HG02870 (cell line): ENCODE results near the gene FMN2.

Source experiments
- ATAC-seq: cut with Tn5 transposase; IDR thresholded peaks from one replicate; pipeline ENCODE4 v1.9.1; 2021; ENCODE audit warnings: mild to moderate bottlenecking, moderate library complexity; ENCODE audit not compliant: unreplicated experiment

The FMN2 gene

DNA sequence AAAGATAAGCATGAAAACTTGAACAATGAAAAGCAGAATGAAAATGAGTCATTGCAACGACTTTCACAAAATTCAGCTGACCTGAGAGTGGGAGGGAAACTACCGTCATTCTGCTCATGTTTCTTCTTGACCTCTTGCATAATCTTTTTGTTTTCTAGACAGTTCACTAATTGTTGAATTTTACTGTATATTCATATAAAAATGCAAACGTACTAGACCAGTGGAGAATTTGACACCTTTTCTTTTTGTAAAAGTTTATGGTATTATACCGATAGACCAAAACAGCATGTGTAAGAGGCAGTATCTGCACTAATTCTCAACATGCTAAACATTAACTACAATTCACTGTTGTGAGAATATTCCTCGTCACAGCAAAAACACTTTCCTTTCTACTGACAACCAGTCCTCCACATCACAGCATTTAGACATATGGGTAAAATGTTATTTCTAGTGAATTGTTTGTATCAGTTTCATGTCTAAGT is 382.5 kb downstream of the FMN2 start:
- no peak for ATAC-seq

DNA sequence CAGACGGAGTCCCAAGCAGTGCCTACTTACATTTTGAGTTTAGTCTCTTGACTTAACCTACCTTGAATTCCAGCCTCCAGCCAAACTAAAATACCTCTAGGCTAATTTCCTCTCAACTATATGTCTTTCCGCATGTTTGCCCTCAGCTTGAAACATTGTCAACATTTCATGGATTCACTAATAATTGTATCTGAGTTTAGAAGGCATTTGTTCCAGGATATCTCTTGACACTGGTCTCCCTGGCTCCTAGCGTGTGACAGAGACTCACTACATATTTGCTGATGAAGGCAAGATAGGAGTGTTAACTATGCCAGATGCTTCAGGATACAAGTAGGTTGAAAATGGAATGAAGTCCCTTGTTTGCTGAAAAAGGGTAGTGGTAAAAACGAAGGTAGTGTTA is 384.1 kb downstream of the FMN2 start:
- no peak for ATAC-seq

DNA sequence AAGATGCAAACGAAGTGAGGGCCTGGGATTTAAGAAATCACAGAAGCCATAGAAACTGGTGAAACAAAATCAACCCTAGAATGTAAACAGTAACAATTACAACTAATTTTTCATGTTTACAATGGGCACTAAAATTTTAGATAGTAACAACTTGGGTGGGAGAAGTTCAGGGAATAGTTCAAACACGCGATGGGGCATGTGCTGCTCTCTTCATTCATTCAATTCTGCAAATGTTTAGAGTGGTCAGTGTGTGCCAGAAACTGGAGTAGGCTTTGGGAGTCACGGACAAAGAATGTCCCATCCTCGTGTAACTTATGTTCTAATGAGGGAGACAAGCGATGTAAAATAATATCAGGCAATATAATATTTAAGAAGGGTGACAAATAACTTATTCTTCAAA is 386.9 kb downstream of the FMN2 start:
- ATAC-seq: no peak

DNA sequence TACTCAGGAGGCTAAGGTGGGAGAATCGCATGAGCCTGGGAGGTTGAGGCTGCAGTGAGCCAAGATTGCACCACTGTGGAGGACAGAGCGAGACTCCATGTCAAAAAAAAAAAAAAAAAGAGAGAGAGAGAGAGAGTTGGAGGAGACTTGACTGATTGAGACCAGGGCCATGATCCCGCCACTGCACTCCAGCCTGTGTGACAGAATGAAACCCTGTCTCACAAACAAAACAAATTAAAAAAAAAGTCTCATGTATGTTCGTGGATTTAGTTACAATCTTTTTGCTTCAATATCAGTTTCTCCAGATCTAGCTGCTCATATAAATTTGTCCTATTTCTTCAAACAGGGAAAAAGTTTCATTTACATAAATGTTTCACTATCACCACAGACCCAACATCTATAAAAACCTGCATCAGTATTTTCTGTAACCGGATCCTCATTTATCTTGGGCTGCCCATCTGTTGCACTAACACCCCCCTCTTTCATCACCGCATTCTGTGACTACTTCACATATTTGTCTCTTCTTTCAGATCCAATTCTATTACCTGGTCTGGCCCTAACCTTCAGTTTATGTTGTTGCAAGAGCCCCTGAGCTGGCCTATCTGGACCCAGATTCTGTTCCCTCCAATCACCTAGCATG is 393.2 kb downstream of the FMN2 start:
- no peak for ATAC-seq

DNA sequence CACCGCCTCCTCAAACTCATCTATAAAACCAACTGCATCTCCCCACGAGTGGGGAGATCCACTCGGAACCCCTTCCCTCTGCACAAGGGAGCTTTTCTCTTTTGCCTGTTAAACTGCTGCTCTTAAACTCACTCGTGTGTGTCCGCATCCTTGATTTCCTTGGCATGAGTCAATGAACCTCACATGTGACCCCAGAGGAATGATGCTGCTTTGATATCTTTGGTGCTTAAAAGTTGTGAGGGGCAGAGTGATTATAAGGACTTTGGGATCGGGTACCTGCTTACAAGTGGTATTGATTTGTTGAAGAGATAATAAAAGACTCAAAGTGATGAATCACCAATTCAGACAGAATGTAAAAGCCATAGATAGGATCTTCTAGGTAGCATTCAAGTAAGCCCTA is 394.9 kb downstream of the FMN2 start:
- ATAC-seq: no peak

DNA sequence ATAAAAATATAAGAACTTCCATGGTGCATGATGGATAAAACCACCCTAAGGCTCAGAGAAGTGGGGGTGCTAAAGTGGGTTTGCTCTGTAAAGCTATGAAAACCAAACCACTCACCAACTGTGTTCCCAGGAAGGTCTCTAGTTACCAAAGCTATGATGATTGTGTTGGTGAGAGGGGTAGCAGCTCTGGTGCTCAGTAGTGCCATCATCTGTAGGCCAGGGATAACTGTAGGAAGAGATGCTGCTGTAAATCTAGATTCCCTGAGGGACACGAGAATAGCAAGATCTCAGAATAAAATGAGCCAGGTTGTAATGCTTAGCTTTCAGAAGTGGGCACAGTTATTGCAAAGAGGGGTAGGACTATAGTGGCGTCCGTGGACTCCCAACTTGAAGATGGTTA is 395.8 kb downstream of the FMN2 start:
- ATAC-seq: no peak

DNA sequence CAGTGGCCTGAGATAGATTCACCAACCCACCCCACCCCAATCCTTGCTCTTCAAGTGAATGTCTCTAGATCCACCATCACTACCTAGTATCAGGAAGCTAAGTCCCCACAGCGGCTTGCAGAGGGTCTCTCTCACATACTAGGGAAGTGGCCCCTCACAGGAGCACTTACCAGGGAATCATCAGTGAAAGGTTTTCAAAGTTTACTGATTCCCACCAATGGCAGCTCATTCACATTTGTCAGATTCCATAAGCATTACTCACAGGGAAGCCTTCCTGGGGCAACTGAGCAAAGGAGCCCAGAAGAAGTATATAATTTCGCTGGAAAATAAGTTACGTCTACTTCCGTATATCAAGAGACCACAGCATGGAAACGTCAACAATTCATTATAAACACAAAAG is 399.5 kb downstream of the FMN2 start:
- ATAC-seq: no peak

DNA sequence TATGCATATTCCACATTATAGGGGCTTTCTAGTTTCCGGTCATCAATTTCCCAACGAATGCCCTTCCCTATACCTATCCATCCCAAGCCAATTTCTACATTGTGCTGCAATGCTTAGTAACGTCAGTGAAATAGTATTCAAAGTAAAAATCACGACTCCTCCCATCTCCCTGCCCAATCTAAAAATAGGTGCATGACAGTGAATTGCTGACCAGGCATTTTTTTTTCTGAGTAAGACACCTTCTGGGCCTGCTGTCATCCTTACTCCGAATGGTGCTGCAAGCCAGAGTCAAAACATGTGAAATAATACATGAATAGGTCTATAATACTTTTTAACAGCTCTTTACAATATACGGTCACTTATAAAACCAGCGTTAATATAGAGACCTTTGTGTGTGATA is 400.1 kb downstream of the FMN2 start:
- ATAC-seq: no peak

DNA sequence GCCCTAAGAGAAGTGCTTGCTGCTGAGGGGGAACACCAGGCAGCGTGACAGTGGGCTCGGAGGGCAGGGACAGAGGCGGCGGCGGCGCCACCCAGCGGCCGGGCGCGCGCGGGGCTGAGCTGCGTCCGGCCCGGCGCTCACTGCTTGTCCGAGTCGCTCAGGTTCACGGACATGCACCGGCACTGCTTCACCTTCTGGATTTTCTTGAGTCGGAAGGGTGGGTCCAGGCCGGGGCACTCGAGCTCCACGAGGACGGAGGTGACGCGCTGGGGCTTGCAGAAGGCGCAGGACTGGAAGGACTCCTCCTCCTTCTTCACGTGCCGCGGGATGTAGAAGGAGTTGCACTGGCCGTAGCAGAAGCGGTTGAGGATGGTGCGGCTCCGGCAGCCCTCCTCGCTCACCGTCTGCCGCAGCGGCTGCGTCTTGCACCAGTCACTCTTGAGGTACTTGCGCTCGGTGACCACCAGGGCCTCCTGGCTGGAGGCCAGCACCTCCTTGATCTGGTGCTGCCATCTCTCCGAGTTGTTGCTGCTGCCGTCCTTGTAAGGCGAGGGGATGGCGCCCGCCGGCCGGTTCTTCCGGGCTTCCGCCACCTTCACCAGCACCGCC is 401.3 kb downstream of the FMN2 start:
- no peak for ATAC-seq

DNA sequence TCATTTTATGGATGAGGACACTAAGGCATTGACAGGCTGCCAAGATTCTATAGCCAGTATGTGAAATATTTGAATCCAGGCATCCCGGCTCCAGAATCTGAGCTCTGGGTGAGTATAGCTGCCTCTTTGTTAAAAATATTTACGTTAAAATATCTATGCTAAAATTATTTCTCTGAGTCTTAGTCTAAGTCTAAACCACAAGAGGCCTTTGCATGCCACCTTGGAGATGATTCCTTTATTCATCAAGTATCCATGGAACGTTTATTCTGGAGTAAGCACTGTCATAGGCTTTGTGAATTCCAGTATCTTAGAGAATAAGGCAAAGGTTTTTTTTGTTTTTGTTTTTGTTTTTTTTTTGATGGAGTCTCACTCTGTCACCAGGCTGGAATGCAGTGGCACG is 403.9 kb downstream of the FMN2 start:
- no peak for ATAC-seq

DNA sequence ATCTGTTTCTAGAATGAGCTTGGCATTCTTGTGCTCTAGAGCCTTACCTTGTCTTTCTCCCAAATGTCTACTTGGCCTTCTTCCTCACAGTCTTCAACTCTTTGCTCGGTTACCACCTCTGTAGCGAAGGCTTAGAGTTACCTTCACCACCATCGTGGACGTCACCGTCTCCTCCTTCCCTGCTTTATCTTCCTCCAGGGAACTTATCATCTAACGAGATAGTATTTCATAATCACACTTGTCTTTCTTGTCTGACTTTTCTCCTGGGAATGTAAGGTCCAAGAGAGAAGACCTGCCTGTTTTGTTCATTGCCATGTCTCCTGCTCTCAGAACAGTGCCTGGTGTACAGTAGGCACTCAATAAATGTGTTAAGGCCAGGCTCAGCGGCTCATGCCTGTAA is 404.7 kb downstream of the FMN2 start:
- ATAC-seq: no peak

DNA sequence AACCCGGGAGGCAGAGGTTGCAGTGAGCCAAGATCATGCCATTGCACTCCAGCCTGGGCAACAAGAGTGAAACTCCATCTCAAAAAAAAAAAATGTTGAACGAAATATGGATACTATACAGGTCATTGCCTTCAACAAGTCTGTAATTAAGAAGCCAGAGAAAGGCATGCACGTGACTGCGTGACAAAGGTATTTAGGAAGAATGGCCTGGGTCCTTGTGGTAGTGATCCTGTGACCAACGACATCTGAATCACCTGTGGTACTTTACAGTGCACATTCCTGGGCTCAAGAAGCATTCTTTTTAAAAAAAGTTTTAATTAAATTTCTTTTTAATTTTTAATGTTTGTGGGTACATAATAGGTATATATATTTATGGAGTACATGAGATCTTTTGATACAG is 405.3 kb downstream of the FMN2 start:
- no peak for ATAC-seq

DNA sequence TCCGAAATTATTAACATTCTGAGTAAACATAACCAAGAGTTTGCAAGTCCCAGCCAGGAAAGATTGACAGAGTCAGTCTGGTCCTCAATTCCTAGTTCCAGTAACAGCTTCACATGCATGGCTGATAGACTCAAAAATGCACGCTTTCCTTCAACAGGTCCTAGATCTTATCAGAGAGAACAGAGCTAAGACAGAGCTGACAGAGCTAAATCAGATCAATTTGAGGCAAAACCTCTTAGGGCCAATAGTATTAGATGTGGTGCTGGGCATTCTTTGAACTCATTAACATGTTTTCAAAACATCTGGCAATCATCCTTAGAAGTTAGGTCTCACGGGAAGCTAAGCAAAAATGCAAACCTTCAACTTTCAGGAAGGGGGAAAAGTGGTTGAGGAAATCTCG is 406.2 kb downstream of the FMN2 start:
- no peak for ATAC-seq

DNA sequence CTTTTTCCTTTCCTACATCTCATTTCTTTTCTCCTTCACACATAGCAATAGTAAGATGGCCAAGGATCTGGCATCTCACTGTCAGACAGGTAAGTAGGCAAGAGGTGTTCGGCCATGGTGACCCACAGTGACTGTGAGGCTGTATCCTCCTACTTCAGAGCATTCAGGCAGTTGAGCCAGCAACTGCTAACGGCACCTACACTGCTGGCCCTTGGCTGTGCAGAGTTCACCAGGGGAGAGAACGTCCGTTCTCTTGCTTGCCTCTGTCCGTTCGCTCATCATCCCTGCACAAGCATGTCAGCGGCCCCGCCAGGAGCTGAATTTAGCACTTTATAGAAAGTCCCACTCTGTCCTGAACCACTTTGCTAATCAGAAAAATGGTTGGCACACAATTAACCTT is 406.7 kb downstream of the FMN2 start:
- no peak for ATAC-seq

DNA sequence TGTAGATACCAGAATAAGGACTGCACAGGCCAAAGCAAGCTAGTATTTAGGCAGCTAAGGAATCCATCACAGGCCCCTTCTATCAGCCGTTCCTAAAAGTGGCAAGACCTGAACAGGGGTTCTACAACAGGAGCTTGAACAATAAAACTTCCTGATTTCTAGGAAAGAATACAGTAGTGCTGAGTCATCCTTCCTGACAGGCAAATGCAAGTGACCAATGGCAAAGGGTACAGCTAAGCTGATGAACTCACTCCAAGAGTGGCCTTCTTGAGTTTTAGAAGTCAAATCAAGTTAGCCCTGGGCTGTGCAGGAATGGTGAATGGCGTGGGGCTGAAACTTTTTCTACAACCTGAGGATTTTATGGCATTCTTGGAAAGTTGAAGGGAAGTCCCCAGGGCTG is 407.3 kb downstream of the FMN2 start:
- ATAC-seq: no peak

DNA sequence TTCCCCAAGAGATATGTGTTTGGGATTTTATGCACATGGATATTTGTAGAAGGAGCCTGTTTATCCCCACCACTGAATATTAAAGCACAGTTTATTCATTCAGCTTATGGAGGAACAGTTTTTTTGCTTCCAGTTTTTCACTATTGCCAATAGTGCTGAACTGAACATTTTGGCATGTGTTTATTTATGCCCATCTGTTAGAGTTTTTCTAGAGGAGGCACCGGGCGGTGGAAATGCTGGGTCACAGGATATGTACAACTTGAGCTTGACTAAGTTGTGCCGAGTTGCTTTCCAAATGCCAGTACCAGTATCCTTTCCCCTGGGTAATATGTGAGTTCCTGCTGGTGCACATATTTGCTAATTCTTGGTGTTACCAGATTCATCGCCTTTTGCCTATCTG is 409.0 kb downstream of the FMN2 start:
- no peak for ATAC-seq

DNA sequence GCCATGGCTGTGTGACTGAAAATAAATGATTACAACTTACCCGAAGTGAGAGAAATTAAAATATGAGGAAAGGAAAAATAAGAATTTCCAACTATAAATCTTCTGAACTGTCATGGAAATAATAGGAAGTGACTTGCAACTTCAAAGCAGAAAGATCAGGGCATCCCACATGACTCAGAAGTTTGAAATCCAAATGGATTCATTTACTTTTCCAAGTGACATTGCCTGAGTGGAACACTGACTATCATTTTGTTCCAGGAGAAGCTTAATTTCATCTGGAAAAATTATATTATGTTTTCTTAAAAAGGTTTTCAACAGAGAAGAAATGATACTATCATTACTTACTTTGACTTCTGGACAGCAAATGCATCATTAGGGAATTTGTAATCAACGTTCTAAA is 409.4 kb downstream of the FMN2 start:
- no peak for ATAC-seq

DNA sequence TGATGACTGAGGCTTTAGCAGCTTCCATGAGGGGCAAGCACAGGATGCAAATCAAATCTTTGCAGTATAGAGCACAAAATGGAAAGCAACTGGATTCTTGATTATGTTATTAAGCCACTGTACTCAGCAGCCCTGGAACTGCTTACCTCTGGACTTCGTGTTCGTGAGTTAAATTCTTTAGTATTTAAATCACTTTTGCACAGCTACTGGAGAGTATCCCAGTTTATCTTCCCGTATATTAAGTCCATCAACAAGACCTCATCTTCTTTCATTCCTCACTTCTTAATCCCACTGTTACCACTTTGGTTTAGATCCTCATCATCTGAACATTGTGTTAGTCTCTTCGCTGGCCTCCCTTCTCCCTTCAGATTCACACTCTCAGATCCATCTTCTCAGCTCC is 411.4 kb downstream of the FMN2 start:
- ATAC-seq: no peak

DNA sequence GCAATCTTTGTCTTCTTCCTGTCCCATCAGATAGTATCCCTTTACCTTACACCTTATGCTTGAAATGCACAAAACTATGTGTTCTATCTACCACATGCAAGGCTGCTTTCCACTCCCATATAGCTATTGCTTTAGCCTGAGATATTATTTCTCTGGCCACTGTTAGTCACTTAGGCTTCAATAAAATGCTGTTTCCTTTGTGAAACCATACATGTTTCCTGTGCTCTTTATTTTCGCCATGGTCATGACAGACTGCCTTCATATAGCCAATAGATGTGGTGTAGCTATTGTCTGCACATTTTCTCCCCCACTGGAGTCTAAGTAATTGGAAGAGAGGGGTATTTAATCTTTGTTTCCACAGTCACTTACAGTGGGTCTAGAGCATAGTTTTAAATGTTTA is 411.9 kb downstream of the FMN2 start:
- no peak for ATAC-seq

DNA sequence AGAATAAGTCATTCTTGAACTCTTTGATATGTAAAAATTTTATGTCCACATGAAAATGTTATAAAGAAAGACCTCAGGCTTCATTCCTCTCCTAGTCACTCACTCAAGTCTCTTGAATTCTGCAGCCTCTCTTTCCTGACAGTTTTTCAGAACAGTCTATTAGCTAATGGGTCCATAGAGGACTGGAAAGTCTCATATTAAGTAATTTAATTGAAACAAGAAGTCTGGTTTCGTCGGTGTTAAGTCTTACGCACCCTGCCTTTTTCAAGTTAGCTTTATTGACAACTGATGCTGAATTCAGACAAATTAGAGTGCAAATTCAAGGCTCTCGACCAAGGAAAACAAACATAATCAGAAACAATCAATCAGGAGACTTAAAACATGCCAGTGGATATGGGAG is 414.5 kb downstream of the FMN2 start:
- ATAC-seq: no peak

DNA sequence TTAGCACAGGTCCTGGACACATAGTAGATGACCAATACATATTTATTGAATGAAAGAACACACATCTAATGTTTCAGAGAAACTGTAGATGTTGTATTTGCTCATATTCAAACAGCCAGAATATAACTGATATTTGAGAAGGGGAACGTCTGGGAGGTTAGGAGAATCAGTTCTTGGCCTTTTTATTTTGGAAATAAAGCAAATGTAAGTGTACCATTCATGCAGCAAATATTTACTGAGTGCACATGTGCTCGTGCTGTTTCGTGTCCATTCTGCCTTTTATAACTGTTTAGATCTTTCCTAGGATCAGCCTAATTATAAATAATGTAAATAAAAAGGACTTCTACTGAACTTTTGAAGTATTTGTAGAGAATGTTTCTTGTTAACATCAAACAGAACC is 416.5 kb downstream of the FMN2 start:
- ATAC-seq: no peak

DNA sequence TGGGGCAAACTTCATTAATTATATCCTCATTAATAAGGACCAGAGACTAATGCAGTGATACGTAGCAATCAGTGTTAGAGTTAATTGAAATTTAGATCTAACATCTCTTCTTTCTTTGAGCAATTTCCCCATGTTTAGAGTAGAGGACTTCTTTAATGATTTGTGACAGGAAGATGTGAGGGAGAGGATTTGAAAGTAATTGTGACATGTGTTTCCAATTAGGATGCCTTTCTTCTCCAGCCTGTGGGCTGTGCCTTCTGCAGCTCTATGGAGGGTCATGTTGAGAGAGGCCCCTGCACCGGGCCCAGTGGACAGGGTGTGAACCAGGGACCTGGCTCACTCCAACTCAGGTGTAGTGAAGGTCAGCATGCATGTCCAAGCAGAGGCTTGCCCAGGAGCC is 417.3 kb downstream of the FMN2 start:
- no peak for ATAC-seq

DNA sequence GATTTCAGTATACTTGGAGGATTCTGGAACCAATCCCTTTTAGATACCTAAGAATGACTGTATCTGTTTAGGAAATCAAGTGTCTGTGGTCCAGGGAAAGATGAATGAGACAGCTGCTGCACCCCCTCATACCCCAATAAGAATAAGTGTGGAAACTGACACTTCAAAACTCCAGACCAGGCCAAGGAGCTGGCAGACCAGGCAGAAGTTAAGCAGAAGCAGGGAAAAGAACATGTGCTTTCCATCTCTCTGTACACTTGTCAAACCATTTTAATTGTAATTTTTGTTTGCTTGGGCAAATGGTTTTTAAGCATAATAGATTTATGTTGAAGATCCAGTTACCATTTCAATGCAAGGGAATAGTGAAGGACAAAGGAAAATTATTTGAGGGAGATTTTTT is 420.1 kb downstream of the FMN2 start:
- ATAC-seq: no peak
